Activated CD4-positive, alpha-beta T cell treated with anti-CD3 and anti-CD28 coated beads, Interleukin-10, Interleukin-2, amounts not matched to agents 100 ng/mL and 50 ng/mL, durations not matched to agents 16 hours and 8 hours (primary cell): ENCODE results near the gene GCNA.

Experiments
- DNase-seq: peaks from one replicate; pipeline ENCODE4 v3.0.0-alpha.2; 2020

Gene GCNA

GRCh38 chrX:71652405-71652804 is 74.2 kb downstream of the GCNA start:
- DNase-seq: peak; percentile 71

GRCh38 chrX:71653344-71653743 is 75.1 kb downstream of the GCNA start:
- DNase-seq: no peak

- DNase-seq: no peak
Observed at GRCh38 chrX:71657267-71657666, 79.0 kb downstream of the GCNA start.

- DNase-seq: no peak
Observed at GRCh38 chrX:71659342-71659741, 81.1 kb downstream of the GCNA start.

- DNase-seq: no peak
Observed at GRCh38 chrX:71659959-71660358, 81.7 kb downstream of the GCNA start.

GRCh38 chrX:71660562-71661416 is 82.6 kb downstream of the GCNA start:
- DNase-seq: no peak

GRCh38 chrX:71661919-71662318 is 83.7 kb downstream of the GCNA start:
- DNase-seq: no peak

- DNase-seq: peak; percentile 27
Observed at GRCh38 chrX:71662654-71663053, 84.4 kb downstream of the GCNA start.
